Astrocyte (in vitro differentiated cells and primary cell): ENCODE measurements around the gene IMMP2L. TPM values are rescaled to one million over a fixed set of nuclear protein-coding genes. Genes with fewer than 3 reads are reported as not detected.

ENCODE experiments used
- DNase-seq: peaks from one replicate; pipeline ENCODE4 v3.0.0-alpha.2; 2010; ENCODE audit warnings: low read depth
- FAIRE-seq: peaks from 2 replicates; lab custom pipeline; 2011; peaks lifted over from hg19 to GRCh38; lab: Jason Lieb, UNC
- H2AFZ ChIP-seq: 2 replicates; pipeline ENCODE4 v1.6.0; 2012; ENCODE audit warnings: low read depth, low read length, inconsistent platforms
- H3K27ac ChIP-seq: 2 replicates; pipeline ENCODE4 v1.5.1; 2011; ENCODE audit warnings: low read depth, low read length, inconsistent platforms
- H3K27me3 ChIP-seq: 2 replicates; pipeline ENCODE4 v1.6.0; 2011; ENCODE audit warnings: low read length, inconsistent platforms; ENCODE audit not compliant: insufficient read depth
- H3K36me3 ChIP-seq: 2 replicates; pipeline ENCODE4 v1.5.1; 2011; ENCODE audit warnings: low read length, inconsistent platforms; ENCODE audit not compliant: insufficient read depth
- H3K4me1 ChIP-seq: 2 replicates; pipeline ENCODE4 v1.5.1; 2011; ENCODE audit warnings: low read length, inconsistent platforms; ENCODE audit not compliant: insufficient read depth
- H3K4me2 ChIP-seq: 2 replicates; pipeline ENCODE4 v1.6.0; 2012; ENCODE audit warnings: low read length, inconsistent platforms
- H3K4me3 ChIP-seq: 2 replicates; pipeline ENCODE4 v1.5.1; 2011; ENCODE audit warnings: low read depth, mild to moderate bottlenecking, low read length, inconsistent platforms; ENCODE audit not compliant: insufficient read depth
- H3K79me2 ChIP-seq: 2 replicates; pipeline ENCODE4 v1.6.0; 2012; ENCODE audit warnings: mild to moderate bottlenecking, low read length, inconsistent platforms; ENCODE audit not compliant: insufficient read depth
- H3K9ac ChIP-seq: 2 replicates; pipeline ENCODE4 v1.6.0; 2012; ENCODE audit warnings: mild to moderate bottlenecking, low read length, inconsistent platforms
- H3K9me3 ChIP-seq: 2 replicates; pipeline ENCODE4 v1.5.1; 2012; ENCODE audit warnings: low read depth, mild to moderate bottlenecking, low read length, inconsistent platforms; ENCODE audit not compliant: insufficient read depth
- H4K20me1 ChIP-seq: 2 replicates; pipeline ENCODE4 v1.6.0; 2012; ENCODE audit warnings: low read length, inconsistent platforms; ENCODE audit not compliant: insufficient read depth
- H3K27ac Mint-ChIP-seq: one replicate; pipeline ENCODE4 v1.8.0; 2021; ENCODE audit warnings: mild to moderate bottlenecking, mixed read lengths; ENCODE audit not compliant: unreplicated experiment
- H3K27me3 Mint-ChIP-seq: one replicate; pipeline ENCODE4 v1.8.0; 2021; ENCODE audit warnings: low read depth, mixed read lengths; ENCODE audit not compliant: unreplicated experiment
- H3K36me3 Mint-ChIP-seq: one replicate; pipeline ENCODE4 v1.8.0; 2021; ENCODE audit warnings: low read depth, mixed read lengths; ENCODE audit not compliant: unreplicated experiment
- H3K4me1 Mint-ChIP-seq: one replicate; pipeline ENCODE4 v1.8.0; 2021; ENCODE audit warnings: low read depth, mixed read lengths; ENCODE audit not compliant: unreplicated experiment
- H3K4me3 Mint-ChIP-seq: one replicate; pipeline ENCODE4 v1.8.0; 2021; ENCODE audit warnings: mild to moderate bottlenecking, moderate library complexity, mixed read lengths; ENCODE audit not compliant: unreplicated experiment
- H3K9me3 Mint-ChIP-seq: one replicate; pipeline ENCODE4 v1.8.0; 2021; ENCODE audit warnings: mild to moderate bottlenecking, mixed read lengths; ENCODE audit not compliant: unreplicated experiment
- EZH2 ChIP-seq: IDR thresholded peaks from 2 replicates; pipeline ENCODE4 v1.6.1; 2012; ENCODE audit warnings: mild to moderate bottlenecking, low read length, inconsistent platforms; ENCODE audit not compliant: insufficient read depth
- total RNA-seq: library from RNA; stranded (reverse); gene quantifications from 2 replicates; pipeline ENCODE4 v1.2.1, GENCODE V29; 2021
- TF ChIP-seq, protein P1 (sequence below): IDR thresholded peaks from 2 replicates; pipeline ENCODE4 v1.5.1; 2011; ENCODE audit warnings: low read depth, mild to moderate bottlenecking, inconsistent platforms, low read length, moderate library complexity; ENCODE audit not compliant: insufficient read depth

Gene IMMP2L
- total RNA-seq, 1 donor from 2014 or later = 13.8 TPM

DNA sequence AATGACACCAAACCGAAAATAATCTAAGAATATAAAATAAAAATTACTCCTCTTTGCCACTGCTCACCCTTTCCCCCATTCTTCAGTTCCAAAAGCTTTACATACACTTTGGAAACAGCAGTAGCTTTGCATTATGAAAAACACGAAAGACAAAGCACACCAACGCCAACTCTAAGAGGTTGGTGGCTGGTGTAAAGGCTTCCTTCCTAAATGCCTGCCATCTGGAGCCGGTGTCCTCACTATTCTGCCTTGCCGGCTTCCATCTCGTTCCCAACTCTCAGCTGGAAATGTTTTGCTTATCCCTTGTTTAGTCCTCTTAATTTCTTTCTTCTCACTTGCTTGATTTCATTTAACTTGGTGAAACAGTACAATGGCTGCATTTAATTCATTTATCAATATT is 752.5 kb downstream of the IMMP2L start:
- Histone ChIP-seq H3K9ac (no peak overlapping the region), H3K27ac (no peak overlapping the region), H4K20me1 (no peaks in the 10 kb centered on the region), H3K36me3 (no peaks in the 10 kb centered on the region), H3K27me3 (no peaks in the 10 kb centered on the region), H2AFZ (no peak overlapping the region), H3K9me3 (no peaks in the 10 kb centered on the region), H3K4me1 (no peaks in the 10 kb centered on the region), H3K4me2 (no peak overlapping the region), H3K4me3 (no peak overlapping the region), H3K79me2 (no peaks in the 10 kb centered on the region)
- TF ChIP-seq EZH2 = no peak
- TF ChIP-seq, protein P1, sequence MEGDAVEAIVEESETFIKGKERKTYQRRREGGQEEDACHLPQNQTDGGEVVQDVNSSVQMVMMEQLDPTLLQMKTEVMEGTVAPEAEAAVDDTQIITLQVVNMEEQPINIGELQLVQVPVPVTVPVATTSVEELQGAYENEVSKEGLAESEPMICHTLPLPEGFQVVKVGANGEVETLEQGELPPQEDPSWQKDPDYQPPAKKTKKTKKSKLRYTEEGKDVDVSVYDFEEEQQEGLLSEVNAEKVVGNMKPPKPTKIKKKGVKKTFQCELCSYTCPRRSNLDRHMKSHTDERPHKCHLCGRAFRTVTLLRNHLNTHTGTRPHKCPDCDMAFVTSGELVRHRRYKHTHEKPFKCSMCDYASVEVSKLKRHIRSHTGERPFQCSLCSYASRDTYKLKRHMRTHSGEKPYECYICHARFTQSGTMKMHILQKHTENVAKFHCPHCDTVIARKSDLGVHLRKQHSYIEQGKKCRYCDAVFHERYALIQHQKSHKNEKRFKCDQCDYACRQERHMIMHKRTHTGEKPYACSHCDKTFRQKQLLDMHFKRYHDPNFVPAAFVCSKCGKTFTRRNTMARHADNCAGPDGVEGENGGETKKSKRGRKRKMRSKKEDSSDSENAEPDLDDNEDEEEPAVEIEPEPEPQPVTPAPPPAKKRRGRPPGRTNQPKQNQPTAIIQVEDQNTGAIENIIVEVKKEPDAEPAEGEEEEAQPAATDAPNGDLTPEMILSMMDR = no peak
- Mint-ChIP-seq H3K4me1 (no peaks in the 10 kb centered on the region), H3K9me3 (peaks cover 3% of the 10 kb centered on the region), H3K27ac (no peak overlapping the region), H3K4me3 (no peak overlapping the region), H3K27me3 (no peaks in the 10 kb centered on the region), H3K36me3 (no peaks in the 10 kb centered on the region)
- FAIRE-seq = no peak
- no peak for DNase-seq

GRCh38 chr7:110808361-110808760 is 753.9 kb downstream of the IMMP2L start:
- no peak for TF ChIP-seq EZH2
- TF ChIP-seq, protein P1 = no peak
- Histone ChIP-seq H3K79me2 (no peaks in the 10 kb centered on the region), H3K9me3 (no peaks in the 10 kb centered on the region), H3K9ac (no peak overlapping the region), H3K27ac (no peak overlapping the region), H3K36me3 (no peaks in the 10 kb centered on the region), H3K4me3 (no peak overlapping the region), H3K4me2 (no peak overlapping the region), H4K20me1 (no peaks in the 10 kb centered on the region), H3K4me1 (no peaks in the 10 kb centered on the region), H2AFZ (no peak overlapping the region), H3K27me3 (no peaks in the 10 kb centered on the region)
- Mint-ChIP-seq H3K27me3 (no peaks in the 10 kb centered on the region), H3K4me3 (no peak overlapping the region), H3K27ac (no peak overlapping the region), H3K36me3 (no peaks in the 10 kb centered on the region), H3K4me1 (no peaks in the 10 kb centered on the region), H3K9me3 (peaks cover 3% of the 10 kb centered on the region)
- no peak for DNase-seq
- no peak for FAIRE-seq

GRCh38 chr7:110804501-110804900 is 757.8 kb downstream of the IMMP2L start:
- no peak for FAIRE-seq
- DNase-seq = no peak

More at GRCh38 chr7:110804501-110804900, 757.8 kb downstream of the IMMP2L start:
- Histone ChIP-seq H3K79me2 (no peaks in the 10 kb centered on the region), H4K20me1 (no peaks in the 10 kb centered on the region), H3K4me1 (no peaks in the 10 kb centered on the region), H3K4me3 (no peak overlapping the region), H3K4me2 (no peak overlapping the region), H3K9ac (no peak overlapping the region), H3K9me3 (no peaks in the 10 kb centered on the region), H3K27me3 (no peaks in the 10 kb centered on the region), H3K27ac (no peak overlapping the region), H2AFZ (no peak overlapping the region), H3K36me3 (no peaks in the 10 kb centered on the region)
- no peaks in the 10 kb centered on the region for H3K4me1 Mint-ChIP-seq
- no peaks in the 10 kb centered on the region for H3K36me3 Mint-ChIP-seq
- no peaks in the 10 kb centered on the region for H3K27me3 Mint-ChIP-seq
- peak overlapping the region; percentile 37 for H3K4me3 Mint-ChIP-seq
- TF ChIP-seq EZH2 = no peak
- TF ChIP-seq, protein P1 = no peak
- H3K9me3 Mint-ChIP-seq = no peaks in the 10 kb centered on the region
- no peak overlapping the region for H3K27ac Mint-ChIP-seq
